ENCODE data around the gene FCHSD1. TPM values are rescaled to one million over a fixed set of nuclear protein-coding genes. Genes with fewer than 3 reads are reported as not detected.

The FCHSD1 gene
- polyA plus RNA-seq: 0.65 and 1.5 TPM in 2 replicates

GRCh38 chr5:141650851-141651727 is at the start of gene FCHSD1:
FCHSD1 (minus strand) TSS chr5:141651418; CDS start chr5:141651368, 50 bp downstream.

GRCh38 chr5:141681695-141682641 is 30.8 kb upstream of the FCHSD1 start, which contains the start of gene ARAP3:
ARAP3 (minus strand) TSS chr5:141682230; CDS start chr5:141680486, 1,744 bp downstream.

GRCh38 chr5:141636413-141637122 is 14.7 kb downstream of the FCHSD1 start, which contains the start of the genes HDAC3 and RELL2:
HDAC3 (minus strand) TSS chr5:141636849; CDS start chr5:141636790, 59 bp downstream.
RELL2 (plus strand) TSS chr5:141636997; CDS start chr5:141638226, 1,229 bp downstream.

GRCh38 chr5:141618804-141619554 is 32.2 kb downstream of the FCHSD1 start, which contains the start of gene DIAPH1:
DIAPH1 (minus strand) TSS chr5:141619000; CDS start chr5:141618914, 86 bp downstream.

Other genes starting within 250 kb of the FCHSD1 start
- 1.1 and 1.9 TPM in 2 replicates for gene PCDHGA9, start 248.6 kb downstream of the FCHSD1 start, polyA plus RNA-seq
- gene PCDHGB6, start 243.4 kb downstream of the FCHSD1 start, polyA plus RNA-seq: 0.31 and 0.42 TPM in 2 replicates
- gene PCDHGA10, start 238.4 kb downstream of the FCHSD1 start, polyA plus RNA-seq: 6.1 and 7.8 TPM in 2 replicates
- gene PCDHGB7, start 233.7 kb downstream of the FCHSD1 start, polyA plus RNA-seq: 0.35 TPM in 1 of 2 replicates, not detected in the other
- 1.5 and 2.4 TPM in 2 replicates for gene PCDHGA11, start 230.4 kb downstream of the FCHSD1 start, polyA plus RNA-seq
- gene PCDHGA12, start 220.9 kb downstream of the FCHSD1 start, polyA plus RNA-seq: 3.6 and 4.3 TPM in 2 replicates
- 51.6 and 70.9 TPM in 2 replicates for gene PCDHGC3, start 175.5 kb downstream of the FCHSD1 start, polyA plus RNA-seq
- gene PCDHGC4, start 166.4 kb downstream of the FCHSD1 start, polyA plus RNA-seq: 0.22 and 4.5 TPM in 2 replicates
- gene PCDHGC5, start 162.3 kb downstream of the FCHSD1 start, polyA plus RNA-seq: 0.34 and 2.0 TPM in 2 replicates
- gene DIAPH1, start 32.4 kb downstream of the FCHSD1 start, polyA plus RNA-seq: 2.2 and 2.4 TPM in 2 replicates
- gene HDAC3, start 14.6 kb downstream of the FCHSD1 start, polyA plus RNA-seq: 40.0 and 47.2 TPM in 2 replicates
- 5.9 and 8.8 TPM in 2 replicates for gene RELL2, start 14.4 kb downstream of the FCHSD1 start, polyA plus RNA-seq
- 0.55 and 0.83 TPM in 2 replicates for gene ARAP3, start 30.8 kb upstream of the FCHSD1 start, polyA plus RNA-seq
- 0.30 TPM in 1 of 2 replicates, not detected in the other for gene PCDH1, start 227.0 kb upstream of the FCHSD1 start, polyA plus RNA-seq

Data from Purkinje cell (primary cell).